Astrocyte (in vitro differentiated cells and primary cell): ENCODE results near the gene OR5K2.

ENCODE experiments used
- EZH2 ChIP-seq: IDR thresholded peaks from 2 replicates; pipeline ENCODE4 v1.6.1; 2012; ENCODE audit warnings: mild to moderate bottlenecking, low read length, inconsistent platforms; ENCODE audit not compliant: insufficient read depth
- TF ChIP-seq, protein P1 (sequence below): IDR thresholded peaks from 2 replicates; pipeline ENCODE4 v1.5.1; 2011; ENCODE audit warnings: low read depth, mild to moderate bottlenecking, inconsistent platforms, low read length, moderate library complexity; ENCODE audit not compliant: insufficient read depth

DNA sequence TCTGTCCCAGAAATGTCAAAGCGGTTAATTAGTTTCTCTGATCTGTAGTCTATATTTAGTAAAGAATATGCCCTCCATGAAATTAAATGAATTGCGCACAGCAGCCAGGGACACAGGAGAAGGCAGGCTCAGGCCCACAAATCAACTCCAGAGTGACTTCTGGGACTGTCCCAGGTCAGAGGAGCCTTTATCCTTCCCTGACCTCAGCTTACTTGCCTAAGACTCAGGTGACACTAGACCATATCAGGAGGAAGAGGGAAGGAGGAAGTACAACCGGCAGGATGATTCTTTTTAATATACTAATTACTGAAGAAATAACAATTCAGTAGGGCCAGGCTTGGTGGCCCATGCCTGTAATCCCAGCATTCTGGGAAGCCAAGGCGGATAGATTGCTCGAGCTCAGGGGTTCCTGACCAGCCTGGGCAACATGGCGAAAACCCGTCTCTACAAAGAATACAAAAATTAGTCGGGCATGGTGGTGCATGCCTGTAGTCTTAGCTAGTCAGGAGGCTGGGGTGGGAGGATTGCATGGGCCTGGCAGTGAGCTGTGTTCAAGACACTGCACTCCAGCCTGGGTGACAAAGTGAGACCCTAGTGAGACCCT, 32.5 kb downstream of the OR5K2 start:
- TF ChIP-seq, protein P1, sequence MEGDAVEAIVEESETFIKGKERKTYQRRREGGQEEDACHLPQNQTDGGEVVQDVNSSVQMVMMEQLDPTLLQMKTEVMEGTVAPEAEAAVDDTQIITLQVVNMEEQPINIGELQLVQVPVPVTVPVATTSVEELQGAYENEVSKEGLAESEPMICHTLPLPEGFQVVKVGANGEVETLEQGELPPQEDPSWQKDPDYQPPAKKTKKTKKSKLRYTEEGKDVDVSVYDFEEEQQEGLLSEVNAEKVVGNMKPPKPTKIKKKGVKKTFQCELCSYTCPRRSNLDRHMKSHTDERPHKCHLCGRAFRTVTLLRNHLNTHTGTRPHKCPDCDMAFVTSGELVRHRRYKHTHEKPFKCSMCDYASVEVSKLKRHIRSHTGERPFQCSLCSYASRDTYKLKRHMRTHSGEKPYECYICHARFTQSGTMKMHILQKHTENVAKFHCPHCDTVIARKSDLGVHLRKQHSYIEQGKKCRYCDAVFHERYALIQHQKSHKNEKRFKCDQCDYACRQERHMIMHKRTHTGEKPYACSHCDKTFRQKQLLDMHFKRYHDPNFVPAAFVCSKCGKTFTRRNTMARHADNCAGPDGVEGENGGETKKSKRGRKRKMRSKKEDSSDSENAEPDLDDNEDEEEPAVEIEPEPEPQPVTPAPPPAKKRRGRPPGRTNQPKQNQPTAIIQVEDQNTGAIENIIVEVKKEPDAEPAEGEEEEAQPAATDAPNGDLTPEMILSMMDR: no peak
- TF ChIP-seq EZH2: no peak
